MM.1S (cell line): ENCODE data around the gene PLGRKT.
"Not testable (repeated sequence)": the region's sequence is repeated elsewhere in the genome, so short reads cannot be mapped to it uniquely, and the experiment has no call there.

ENCODE experiments used
- CTCF ChIP-seq: fragments of 300-600 bp; sonication (generic); IDR thresholded peaks from 2 replicates; pipeline ENCODE4 v1.5.1; 2016; ENCODE audit warnings: antibody characterized with exemption, low read length, mixed read lengths
- EZH2 ChIP-seq: fragments of 300-600 bp; sonication (generic); optimal IDR thresholded peaks from 2 replicates; pipeline ENCODE3; 2017; ENCODE audit warnings: low read depth, mild to moderate bottlenecking, antibody characterized with exemption, low read length, mixed read lengths

GRCh38 chr9:5475611-5476010 lies 37.9 kb upstream of the PLGRKT start:
- TF ChIP-seq CTCF, EZH2: not testable (repeated sequence)
